GM12873 (cell line): ENCODE measurements around the gene EIF2S2.

Experiments
- TF ChIP-seq, protein P1 (sequence below): IDR thresholded peaks from 2 replicates; pipeline ENCODE4 v1.5.1; 2012; ENCODE audit warnings: low read depth, mild to moderate bottlenecking, moderate library complexity, low read length, control low read depth; ENCODE audit not compliant: insufficient read depth; ENCODE audit errors: missing control alignments

EIF2S2 gene

DNA sequence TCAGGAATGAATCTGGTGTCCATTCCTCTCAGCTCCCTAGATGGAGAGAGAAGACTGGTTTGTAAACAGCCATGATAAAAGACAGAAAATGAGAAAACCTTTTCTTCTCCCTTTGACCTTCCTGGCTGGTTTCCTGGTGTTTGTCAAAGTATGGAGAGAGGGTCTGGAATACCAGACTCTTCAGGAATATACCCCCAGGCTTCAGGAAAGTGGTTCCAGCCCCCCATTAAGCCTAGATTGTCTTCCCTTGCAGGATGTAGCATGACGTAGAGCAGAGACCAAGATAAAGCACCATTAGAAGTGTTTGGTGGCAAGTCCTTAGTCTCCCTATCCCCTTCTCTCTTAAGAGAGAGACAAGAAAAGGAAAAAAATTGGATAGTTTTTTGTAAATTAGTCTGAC lies 51.1 kb downstream of the EIF2S2 start:
- TF ChIP-seq, protein P1, sequence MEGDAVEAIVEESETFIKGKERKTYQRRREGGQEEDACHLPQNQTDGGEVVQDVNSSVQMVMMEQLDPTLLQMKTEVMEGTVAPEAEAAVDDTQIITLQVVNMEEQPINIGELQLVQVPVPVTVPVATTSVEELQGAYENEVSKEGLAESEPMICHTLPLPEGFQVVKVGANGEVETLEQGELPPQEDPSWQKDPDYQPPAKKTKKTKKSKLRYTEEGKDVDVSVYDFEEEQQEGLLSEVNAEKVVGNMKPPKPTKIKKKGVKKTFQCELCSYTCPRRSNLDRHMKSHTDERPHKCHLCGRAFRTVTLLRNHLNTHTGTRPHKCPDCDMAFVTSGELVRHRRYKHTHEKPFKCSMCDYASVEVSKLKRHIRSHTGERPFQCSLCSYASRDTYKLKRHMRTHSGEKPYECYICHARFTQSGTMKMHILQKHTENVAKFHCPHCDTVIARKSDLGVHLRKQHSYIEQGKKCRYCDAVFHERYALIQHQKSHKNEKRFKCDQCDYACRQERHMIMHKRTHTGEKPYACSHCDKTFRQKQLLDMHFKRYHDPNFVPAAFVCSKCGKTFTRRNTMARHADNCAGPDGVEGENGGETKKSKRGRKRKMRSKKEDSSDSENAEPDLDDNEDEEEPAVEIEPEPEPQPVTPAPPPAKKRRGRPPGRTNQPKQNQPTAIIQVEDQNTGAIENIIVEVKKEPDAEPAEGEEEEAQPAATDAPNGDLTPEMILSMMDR: no peak

DNA sequence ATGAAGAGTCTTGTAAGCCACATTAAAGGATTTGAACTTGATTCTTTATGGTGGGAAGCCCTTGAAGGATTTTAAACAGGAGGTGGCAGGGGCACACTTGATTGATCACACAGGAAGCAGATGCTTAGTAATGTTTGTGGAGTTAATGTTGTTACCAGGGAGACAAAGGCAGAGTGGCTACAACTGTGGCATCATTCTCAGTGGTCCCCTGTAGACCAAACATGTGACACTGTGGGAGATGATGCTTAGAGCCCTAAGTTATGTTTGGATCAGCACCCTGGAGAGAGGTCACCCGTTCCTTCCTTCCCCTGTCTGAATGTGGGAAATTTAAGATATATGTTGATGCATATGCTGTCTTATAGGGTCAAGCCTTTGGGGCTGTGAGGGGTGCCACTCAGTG lies 53.2 kb downstream of the EIF2S2 start:
- TF ChIP-seq, protein P1: no peak

DNA sequence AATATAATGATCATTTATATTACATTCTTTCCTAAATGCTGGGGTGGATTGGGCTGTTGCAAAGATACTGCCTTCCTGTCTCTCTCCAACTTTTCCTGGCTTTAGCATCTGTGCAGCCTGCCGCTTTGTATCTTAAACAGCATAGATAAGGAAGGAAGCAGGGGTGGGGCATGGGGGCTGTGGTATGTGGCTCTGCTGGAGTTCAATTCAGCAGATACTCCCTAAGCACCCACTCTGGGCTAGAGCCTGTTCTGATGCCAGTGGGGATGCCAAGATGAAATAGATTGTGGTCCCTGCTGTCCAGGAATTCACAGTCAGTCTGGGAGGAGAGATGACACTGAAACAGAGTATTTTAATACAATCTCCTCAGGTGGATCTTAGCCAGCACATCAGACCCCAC lies 56.8 kb downstream of the EIF2S2 start:
- TF ChIP-seq, protein P1: no peak

DNA sequence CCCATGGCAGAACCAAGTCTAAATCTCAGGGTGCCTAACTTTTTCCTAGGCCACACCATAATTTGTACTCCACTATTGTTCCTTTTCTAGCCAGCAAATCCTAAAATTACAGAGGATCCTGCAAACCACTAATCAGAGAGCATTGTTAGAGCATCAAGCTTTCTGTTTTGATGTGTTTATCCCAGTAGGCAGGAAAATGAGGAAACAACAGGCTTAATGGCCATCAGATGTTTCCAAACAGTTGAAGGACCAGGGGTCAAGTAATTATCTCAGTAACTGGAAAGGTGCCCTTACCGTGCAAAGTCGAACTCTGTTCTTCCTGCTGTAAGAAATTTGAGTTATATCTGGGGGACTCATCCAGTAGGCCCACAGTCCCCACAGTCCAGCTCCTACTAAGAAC lies 59.6 kb downstream of the EIF2S2 start:
- TF ChIP-seq, protein P1: no peak

DNA sequence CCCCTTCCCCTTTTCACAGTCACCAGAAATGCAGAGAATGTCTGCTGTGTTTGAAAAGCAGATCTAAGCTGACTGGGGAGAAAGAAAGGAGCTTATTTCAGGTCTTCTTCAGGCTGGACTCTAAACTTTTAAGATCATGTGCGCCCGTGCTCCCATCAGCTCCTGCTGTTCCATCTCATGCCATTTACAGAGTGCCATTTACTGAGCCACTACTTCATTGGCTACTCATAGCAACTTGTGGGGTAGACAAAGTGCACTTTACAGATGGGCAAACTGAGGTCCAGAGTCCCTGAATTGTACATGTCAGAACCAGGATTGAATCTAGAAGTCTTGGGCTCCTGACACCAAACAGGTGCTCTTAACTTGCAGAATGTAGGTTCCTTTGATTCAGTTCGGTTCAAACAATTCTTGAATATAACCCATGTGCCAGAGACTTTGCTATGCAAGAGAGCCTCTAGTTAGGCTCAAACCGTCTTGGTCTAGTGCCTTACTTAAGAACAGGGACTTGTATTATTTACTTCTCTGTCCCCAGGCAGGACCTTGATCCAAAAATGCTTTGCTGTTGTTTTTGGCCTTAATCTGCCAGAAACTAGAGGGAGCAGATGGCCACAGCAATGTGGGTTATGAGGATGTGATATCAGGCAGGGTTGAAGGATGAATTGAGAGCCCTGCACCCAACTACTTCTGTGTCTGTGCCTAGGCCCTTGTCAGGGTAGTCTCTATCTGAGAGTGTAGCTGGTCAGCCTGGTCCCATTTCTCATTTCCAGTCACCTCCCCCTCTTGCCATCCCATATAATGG lies 61.9 kb downstream of the EIF2S2 start:
- TF ChIP-seq, protein P1: no peak

DNA sequence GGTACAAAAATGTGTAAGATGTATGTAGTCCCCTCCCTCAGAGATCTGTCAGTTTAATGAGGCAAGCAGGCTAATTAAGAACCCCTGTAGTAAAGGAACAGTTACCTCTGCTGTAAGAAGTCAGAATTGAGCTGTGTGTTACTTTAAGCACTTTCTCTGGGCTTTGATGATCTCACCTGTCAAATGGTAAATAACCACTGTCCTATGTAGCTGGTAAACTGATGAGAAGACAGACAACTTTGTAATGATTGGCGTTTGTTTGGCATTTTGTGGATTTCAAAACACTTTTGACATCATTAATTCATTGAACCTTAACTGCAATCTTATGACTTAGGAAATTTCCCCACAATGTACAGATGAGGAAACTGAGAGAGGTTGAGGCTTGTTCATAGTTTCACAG lies 62.7 kb downstream of the EIF2S2 start:
- TF ChIP-seq, protein P1: no peak

DNA sequence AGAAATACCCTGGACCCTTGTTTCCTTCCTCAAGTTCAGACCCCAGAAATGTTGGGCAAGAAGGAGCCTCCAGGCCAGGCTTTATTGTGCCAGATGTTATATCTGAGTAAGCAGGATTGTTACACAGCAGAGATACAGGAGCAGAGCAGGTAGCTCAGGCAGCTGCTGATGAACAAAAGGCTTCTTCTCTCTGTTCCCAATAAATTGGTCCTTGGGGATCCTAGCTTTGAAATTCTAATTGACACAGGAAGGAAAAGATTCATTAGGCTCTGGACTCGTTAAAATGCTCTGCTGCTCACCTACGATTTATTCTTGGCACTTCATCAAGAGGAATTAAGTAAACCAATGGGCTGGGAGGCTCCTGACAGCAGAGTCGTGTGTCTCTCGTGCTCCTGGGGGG lies 64.1 kb downstream of the EIF2S2 start:
- TF ChIP-seq, protein P1: no peak
